ENCODE measurements around the gene PRPS2. TPM values are rescaled to one million over a fixed set of nuclear protein-coding genes. Genes with fewer than 3 reads are reported as not detected.

The PRPS2 gene
- total RNA-seq, 1 experiment from 2014 or later, result 38.4 TPM

- Mint-ChIP-seq H3K9me3 (peaks cover 16% of the 10 kb centered on the region), H3K4me3 (no peak overlapping the region), H3K36me3 (peaks cover 6% of the 10 kb centered on the region; the same call in 1 of the 2 replicates), H3K4me1 (peaks cover 27% of the 10 kb centered on the region), H3K27ac (no peak overlapping the region), H3K27me3 (ENCODE audit: low read depth) (peaks cover 3% of the 10 kb centered on the region; the same call in 1 of the 2 replicates)
- ChIA-PET POLR2A (no interaction called here), CTCF (no interaction called here)
- TF ChIP-seq SP1 (CRISPR knock-in tag; conservative IDR thresholded peaks at IDR 0.05) (no peak), ZMAT4 (CRISPR knock-in tag; IDR thresholded peaks at IDR 0.05) (no peak), MYBL2 (CRISPR knock-in tag; IDR thresholded peaks at IDR 0.05) (no peak), KAT7 (CRISPR knock-in tag; IDR thresholded peaks at IDR 0.05; ENCODE audit: borderline replicate concordance) (no peak), IRF1 (CRISPR knock-in tag; IDR thresholded peaks at IDR 0.05) (no peak), CREB1 (CRISPR knock-in tag; IDR thresholded peaks at IDR 0.05) (no peak), ETV6 (CRISPR knock-in tag; IDR thresholded peaks at IDR 0.05) (no peak), ZNF532 (CRISPR knock-in tag; IDR thresholded peaks at IDR 0.05; ENCODE audit: borderline replicate concordance) (no peak), ZNF416 (CRISPR knock-in tag; IDR thresholded peaks at IDR 0.05) (no peak), ARID4B (CRISPR knock-in tag; IDR thresholded peaks at IDR 0.05; ENCODE audit: borderline replicate concordance) (no peak), ERG (CRISPR knock-in tag; IDR thresholded peaks at IDR 0.05) (no peak), NFATC4 (CRISPR knock-in tag; IDR thresholded peaks at IDR 0.05) (no peak), ESRRA (CRISPR knock-in tag; IDR thresholded peaks at IDR 0.05; ENCODE audit: borderline replicate concordance) (no peak), CBFB (CRISPR knock-in tag; IDR thresholded peaks at IDR 0.05; ENCODE audit: low read depth) (no peak)
- no peak for DNase-seq (ENCODE audit: low spot score)
- no peak for ATAC-seq
Observed at GRCh38 chrX:12867685-12868084, 76.5 kb downstream of the PRPS2 start.

GRCh38 chrX:12868747-12869146, 77.5 kb downstream of the PRPS2 start:
- Mint-ChIP-seq H3K9me3 (peaks cover 12% of the 10 kb centered on the region; the same call in 1 of the 2 replicates), H3K4me1 (peaks cover 32% of the 10 kb centered on the region), H3K4me3 (no peak overlapping the region), H3K27me3 (ENCODE audit: low read depth) (no peaks in the 10 kb centered on the region), H3K27ac (no peak overlapping the region), H3K36me3 (peaks cover 6% of the 10 kb centered on the region; the same call in 1 of the 2 replicates)
- no peak for DNase-seq (ENCODE audit: low spot score)
- ChIA-PET CTCF (no interaction called here), POLR2A (no interaction called here)
- no peak for ATAC-seq
- TF ChIP-seq MYBL2 (CRISPR knock-in tag; IDR thresholded peaks at IDR 0.05), result no peak
- TF ChIP-seq ZNF219 (CRISPR knock-in tag; IDR thresholded peaks at IDR 0.05; ENCODE audit: borderline replicate concordance), result no peak
- TF ChIP-seq PRDM15 (CRISPR knock-in tag; IDR thresholded peaks at IDR 0.05), result no peak
- no peak for TF ChIP-seq ZSCAN18 (CRISPR knock-in tag; IDR thresholded peaks at IDR 0.05)
- TF ChIP-seq EMX1 (CRISPR knock-in tag; IDR thresholded peaks at IDR 0.05), result no peak
- TF ChIP-seq JAZF1 (CRISPR knock-in tag; IDR thresholded peaks at IDR 0.05), result no peak
- no peak for TF ChIP-seq FOXJ3 (CRISPR knock-in tag; IDR thresholded peaks at IDR 0.05; ENCODE audit: borderline replicate concordance)

Data from WTC11 (cell line).